Mesothelial cell of epicardium (in vitro differentiated cells): ENCODE data around the gene HIGD1A. TPM values are rescaled to one million over a fixed set of nuclear protein-coding genes. Genes with fewer than 3 reads are reported as not detected.

Source experiments
- DNase-seq, 2 experiments: peaks; one replicate each; pipeline ENCODE4 v3.0.0; 2021; ENCODE audit warnings: low spot score in 2 of 2; ENCODE audit not compliant: unreplicated experiment in 2 of 2
- H3K27ac Mint-ChIP-seq: 2 replicates; pipeline ENCODE4 v1.8.0; 2021; ENCODE audit warnings: mixed read lengths
- H3K27me3 Mint-ChIP-seq: 2 replicates; pipeline ENCODE4 v1.8.0; 2021; ENCODE audit warnings: low read depth, mixed read lengths
- H3K36me3 Mint-ChIP-seq: 2 replicates; pipeline ENCODE4 v1.8.0; 2021; ENCODE audit warnings: mixed read lengths
- H3K4me1 Mint-ChIP-seq: 2 replicates; pipeline ENCODE4 v1.8.0; 2021; ENCODE audit warnings: mixed read lengths
- H3K4me3 Mint-ChIP-seq: 2 replicates; pipeline ENCODE4 v1.8.0; 2021; ENCODE audit warnings: mild to moderate bottlenecking, moderate library complexity, mixed read lengths
- H3K9me3 Mint-ChIP-seq: 2 replicates; pipeline ENCODE4 v1.8.0; 2021; ENCODE audit warnings: mixed read lengths
- CTCF ChIP-seq: fragments of 200-600 bp; sonication (generic); IDR thresholded peaks from one replicate; pipeline ENCODE4 v1.5.0; 2021; ENCODE audit warnings: antibody characterized with exemption; ENCODE audit not compliant: unreplicated experiment
- total RNA-seq: library from RNA; stranded (reverse); gene quantifications from 3 replicates; pipeline ENCODE4 v1.2.1, GENCODE V29; 2021

Gene HIGD1A
- total RNA-seq, 1 donor from 2014 or later: 63.9 TPM

- Mint-ChIP-seq H3K4me1 (no peaks in the 10 kb centered on the region), H3K36me3 (no peaks in the 10 kb centered on the region), H3K4me3 (no peak overlapping the region), H3K27ac (no peak overlapping the region), H3K27me3 (peaks cover 1% of the 10 kb centered on the region), H3K9me3 (no peaks in the 10 kb centered on the region)
- peak in 1 of 2 experiments; percentile 21 for DNase-seq
- TF ChIP-seq CTCF: no peak
Observed at GRCh38 chr3:42733501-42734262, 70.6 kb downstream of the HIGD1A start.

Other genes with a start within 250 kb of the HIGD1A start
- 39.6 to 44.7 TPM (median 42.6 TPM) in 3 replicates for gene SEC22C, start 222.5 kb downstream of the HIGD1A start, total RNA-seq
- 19.1 to 21.0 TPM (median 19.6 TPM) in 3 replicates for gene SS18L2, start 213.6 kb downstream of the HIGD1A start, total RNA-seq
- 185 to 201 TPM (median 192 TPM) in 3 replicates for gene NKTR, start 203.8 kb downstream of the HIGD1A start, total RNA-seq
- gene ZBTB47, start 150.8 kb downstream of the HIGD1A start, total RNA-seq: 22.4 to 23.6 TPM (median 23.0 TPM) in 3 replicates
- gene KLHL40, start 119.0 kb downstream of the HIGD1A start, total RNA-seq: not detected in 3 replicates
- gene HHATL, start 101.7 kb downstream of the HIGD1A start, total RNA-seq: not detected in 3 replicates
- gene CCDC13, start 31.2 kb downstream of the HIGD1A start, total RNA-seq: 0.55 to 0.90 TPM (median 0.60 TPM) in 3 replicates
- 1.2 to 2.2 TPM (median 1.6 TPM) in 3 replicates for gene ACKR2, start 5.0 kb upstream of the HIGD1A start, total RNA-seq
- not detected in 3 replicates for gene CYP8B1, start 71.4 kb upstream of the HIGD1A start, total RNA-seq
- gene ZNF662, start 101.7 kb upstream of the HIGD1A start, total RNA-seq: 0.18 to 0.63 TPM (median 0.45 TPM) in 3 replicates
- 0.75 to 1.6 TPM (median 0.84 TPM) in 3 replicates for gene GASK1A, start 174.8 kb upstream of the HIGD1A start, total RNA-seq